GM12872 (cell line): ENCODE data around the gene PPP1R7.

Source experiments
- CTCF ChIP-seq: IDR thresholded peaks from 3 replicates; pipeline ENCODE4 v1.5.1; 2011; ENCODE audit warnings: low read depth, mild to moderate bottlenecking, low read length, moderate library complexity; ENCODE audit not compliant: insufficient read depth

Gene PPP1R7

GRCh38 chr2:241226723-241227572 lies 76.7 kb downstream of the PPP1R7 start:
- no peak for TF ChIP-seq CTCF

- no peak for TF ChIP-seq CTCF
Observed at GRCh38 chr2:241227594-241227993, 77.3 kb downstream of the PPP1R7 start.

- no peak for TF ChIP-seq CTCF
Observed at GRCh38 chr2:241228081-241228859, 78.0 kb downstream of the PPP1R7 start.

- no peak for TF ChIP-seq CTCF
Observed at GRCh38 chr2:241228860-241229516, 78.7 kb downstream of the PPP1R7 start.

- no peak for TF ChIP-seq CTCF
Observed at GRCh38 chr2:241229563-241230401, 79.5 kb downstream of the PPP1R7 start.

- TF ChIP-seq CTCF: no peak
Observed at GRCh38 chr2:241230435-241230834, 80.2 kb downstream of the PPP1R7 start.
